PC-3 (cell line): ENCODE results near the gene PLA2G15. TPM values are rescaled to one million over a fixed set of nuclear protein-coding genes. Genes with fewer than 3 reads are reported as not detected.

Source experiments
- ATAC-seq: fragments of 200-7000 bp; cut with Tn5 transposase; 2 replicates; pipeline ENCODE4 v1.9.1; 2020; ENCODE audit warnings: mild to moderate bottlenecking, moderate library complexity
- Bru-seq: library from RNA; stranded (reverse); fragments of 400-500 nt; gene quantifications from one replicate; lab custom pipeline; 2021; lab: Mats Ljungman, UMichigan
- BruChase-seq, 2 experiments: library from RNA; stranded (reverse); fragments of 400-500 nt; gene quantifications; one replicate each; lab custom pipeline; 2021; lab: Mats Ljungman, UMichigan
- BruUV-seq: library from RNA; stranded (reverse); fragments of 400-500 nt; replicated peaks from 2 replicates; lab custom pipeline; 2021; lab: Mats Ljungman, UMichigan
- CTCF ChIA-PET: fragments of 300-600 bp; sonication (Branson Sonifier 250); formaldehyde crosslinking; loops from one replicate; lab custom pipeline; 2022; ENCODE audit warnings: antibody characterized with exemption; lab: Charles Lee
- POLR2A ChIA-PET: fragments of 300-600 bp; sonication (Branson Sonifier 250); formaldehyde crosslinking; loops from one replicate; lab custom pipeline; 2022; ENCODE audit warnings: antibody characterized with exemption; ENCODE audit not compliant: unreplicated experiment; lab: Charles Lee
- DNase-seq: peaks from one replicate; pipeline ENCODE4 v3.0.0-alpha.2; 2015
- H2AFZ ChIP-seq: fragments of 300-600 bp; sonication (generic); 2 replicates; pipeline ENCODE4 v1.6.0; 2016; ENCODE audit warnings: antibody characterized with exemption, low read length
- H3F3A ChIP-seq: fragments of 300-600 bp; sonication (generic); one replicate; pipeline ENCODE4 v1.6.0; 2017; ENCODE audit warnings: antibody characterized with exemption, low read length, control low read depth, mild to moderate bottlenecking; ENCODE audit not compliant: unreplicated experiment
- H3K27ac ChIP-seq: fragments of 300-600 bp; sonication (generic); 2 replicates; pipeline ENCODE4 v1.5.1; 2016; ENCODE audit warnings: mild to moderate bottlenecking, low read length
- H3K27me3 ChIP-seq: fragments of 300-600 bp; sonication (generic); 2 replicates; pipeline ENCODE4 v1.6.1; 2016; ENCODE audit warnings: low read length, mixed read lengths
- H3K36me3 ChIP-seq: fragments of 300-600 bp; sonication (generic); 2 replicates; pipeline ENCODE4 v1.6.1; 2016; ENCODE audit warnings: low read depth, mixed run types, low read length, mixed read lengths
- H3K4me1 ChIP-seq: fragments of 300-600 bp; sonication (generic); 2 replicates; pipeline ENCODE4 v1.5.1; 2016; ENCODE audit warnings: low read length; ENCODE audit not compliant: insufficient read depth
- H3K4me2 ChIP-seq: fragments of 300-600 bp; sonication (generic); 2 replicates; pipeline ENCODE4 v1.6.0; 2016; ENCODE audit warnings: low read length
- H3K4me3 ChIP-seq: fragments of 300-600 bp; sonication (generic); 2 replicates; pipeline ENCODE4 v1.5.1; 2016; ENCODE audit warnings: mild to moderate bottlenecking, low read length, mixed read lengths
- H3K79me2 ChIP-seq: fragments of 300-600 bp; sonication (generic); 2 replicates; pipeline ENCODE4 v1.6.1; 2017; ENCODE audit warnings: low read length, mixed read lengths
- H3K9ac ChIP-seq: fragments of 300-600 bp; sonication (generic); 2 replicates; pipeline ENCODE4 v1.6.0; 2016; ENCODE audit warnings: mild to moderate bottlenecking, low read length
- H3K9me2 ChIP-seq: fragments of 300-600 bp; sonication (generic); replicated peaks from 2 replicates; pipeline ENCODE4 v1.6.1; 2016; ENCODE audit warnings: mixed run types, low read length, mixed read lengths
- H3K9me3 ChIP-seq: fragments of 300-600 bp; sonication (generic); 2 replicates; pipeline ENCODE4 v1.6.1; 2016; ENCODE audit warnings: low read length, mixed read lengths
- H4K20me1 ChIP-seq: fragments of 300-600 bp; sonication (generic); 2 replicates; pipeline ENCODE4 v1.6.1; 2016; ENCODE audit warnings: low read length, mixed read lengths
- CTCF ChIP-seq: fragments of 300-600 bp; sonication (generic); conservative IDR thresholded peaks from 2 replicates; pipeline ENCODE4 v1.5.1; 2017; ENCODE audit warnings: antibody characterized with exemption, low read depth, mild to moderate bottlenecking, low read length
- EZH2 ChIP-seq: fragments of 300-600 bp; sonication (generic); IDR thresholded peaks from one replicate; pipeline ENCODE4 v1.6.1; 2017; ENCODE audit warnings: antibody characterized with exemption, mild to moderate bottlenecking, low read length; ENCODE audit not compliant: unreplicated experiment
- EZH2phosphoT487 ChIP-seq: fragments of 300-600 bp; sonication (generic); IDR thresholded peaks from 2 replicates; pipeline ENCODE4 v1.6.1; 2018; ENCODE audit warnings: mild to moderate bottlenecking, antibody characterized with exemption, low read length, borderline replicate concordance
- intact Hi-C: fragments of 100-400 bp; cut with micrococcal nuclease; formaldehyde crosslinking; loops from 2 replicates; pipeline ENCODE4 v1.9.0; 2023
- long read RNA-seq: library from polyadenylated mRNA; unstranded; transcript quantifications from one replicate; pipeline ENCODE4 v2.0.0, GENCODE V29; 2021; ENCODE audit not compliant: unreplicated experiment
- total RNA-seq: library from RNA; depleted of rRNA; stranded (reverse); fragments of >200 nt; gene quantifications from 2 replicates; pipeline ENCODE4 v1.2.3, GENCODE V29; 2014; rRNA removed

Gene PLA2G15
- total RNA-seq (16.4 and 16.8 TPM in 2 replicates), Bru-seq, nascent RNA (percentile 50 among the genes with signal in this experiment), BruChase-seq, experiment 1, labeled RNA remaining after a 6-hour chase (percentile 62 among the genes with signal in this experiment), BruChase-seq, experiment 2, labeled RNA remaining after a 2-hour chase (percentile 57 among the genes with signal in this experiment)
- long read RNA-seq, transcript PLA2G15-201 (6 exons, 2,727 nt): major isoform, 29 of 48 reads
- long read RNA-seq, transcript PLA2G15-209 (6 exons, 1,203 nt): minor isoform, 5 of 48 reads
- long read RNA-seq, partial matches to known transcripts: 1 of 48 reads
- long read RNA-seq, other reads (novel, unspliced or antisense): 12 of 48 reads

GRCh38 chr16:68244903-68245853, at the start of gene PLA2G15:
Gene PLA2G15 (plus strand): TSS chr16:68245373. CDS start chr16:68245427, 54 bp downstream.
- Histone ChIP-seq H4K20me1 (no peaks in the 10 kb centered on the region), H3K9me2 (no peaks in the 10 kb centered on the region), H2AFZ (peak within 1 kb of the TSS; percentile 98), H3K4me3 (peak within 1 kb of the TSS; percentile 91), H3K9me3 (no peaks in the 10 kb centered on the region), H3K27me3 (no peaks in the 10 kb centered on the region), H3K36me3 (no peaks in the 10 kb centered on the region), H3K27ac (no peak within 1 kb of the TSS), H3K79me2 (peaks cover 17% of the 10 kb centered on the region), H3K4me1 (peaks cover 15% of the 10 kb centered on the region; the same call in 1 of the 2 replicates), H3K4me2 (peak within 1 kb of the TSS; percentile 98), H3K9ac (peak within 1 kb of the TSS; percentile 71), H3F3A (no peaks in the 10 kb centered on the region)
- DNase-seq (peak; percentile 82), ATAC-seq (peak; percentile 94)
- ChIA-PET POLR2A (interaction anchor here (0.6 to 0.8 kb wide), 2 partner anchors 19 to 472 kb away, joined by 3 to 4 read pairs; partner anchors contain the start of gene SLC7A6), CTCF (no interaction called here)
- intact Hi-C loops: loop anchor here (5.0 kb wide), 1 partner anchor 67 kb away; the partner anchor contains the start of genes PRMT7 and SLC7A6OS
- BruUV-seq: TSS peak; percentile 66
- TF ChIP-seq EZH2phosphoT487 (no peak), CTCF (no peak), EZH2 (no peak)

GRCh38 chr16:68197250-68197649, 47.9 kb upstream of the PLA2G15 start:
- ChIA-PET POLR2A (no interaction called here), CTCF (no interaction called here)
- H3K27ac ChIP-seq: no peak overlapping the region
- no peak overlapping the region for H3K4me3 ChIP-seq
- H3K27me3 ChIP-seq: no peaks in the 10 kb centered on the region
- peaks cover 13% of the 10 kb centered on the region for H3K4me1 ChIP-seq
- intact Hi-C loops: no loop called here
- ATAC-seq (no peak), DNase-seq (no peak)
- H2AFZ ChIP-seq: no peak overlapping the region
- H3K79me2 ChIP-seq: no peaks in the 10 kb centered on the region
- no TSS peak for BruUV-seq
- H3K9ac ChIP-seq: no peak overlapping the region
- no peaks in the 10 kb centered on the region for H4K20me1 ChIP-seq
- no peak overlapping the region for H3K4me2 ChIP-seq
- H3K9me2 ChIP-seq: no peaks in the 10 kb centered on the region
- no peaks in the 10 kb centered on the region for H3F3A ChIP-seq
- H3K36me3 ChIP-seq: no peaks in the 10 kb centered on the region
- TF ChIP-seq EZH2phosphoT487: no peak
- no peak for TF ChIP-seq CTCF
- no peak for TF ChIP-seq EZH2
- no peaks in the 10 kb centered on the region for H3K9me3 ChIP-seq
